PC-3 (cell line): ENCODE results near the gene SLC3A2.

Source experiments
- CTCF ChIP-seq: fragments of 300-600 bp; sonication (generic); conservative IDR thresholded peaks from 2 replicates; pipeline ENCODE4 v1.5.1; 2017; ENCODE audit warnings: antibody characterized with exemption, low read depth, mild to moderate bottlenecking, low read length
- EZH2 ChIP-seq: fragments of 300-600 bp; sonication (generic); IDR thresholded peaks from one replicate; pipeline ENCODE4 v1.6.1; 2017; ENCODE audit warnings: antibody characterized with exemption, mild to moderate bottlenecking, low read length; ENCODE audit not compliant: unreplicated experiment
- EZH2phosphoT487 ChIP-seq: fragments of 300-600 bp; sonication (generic); IDR thresholded peaks from 2 replicates; pipeline ENCODE4 v1.6.1; 2018; ENCODE audit warnings: mild to moderate bottlenecking, antibody characterized with exemption, low read length, borderline replicate concordance

- no peak for TF ChIP-seq CTCF
- no peak for TF ChIP-seq EZH2
- no peak for TF ChIP-seq EZH2phosphoT487
These were observed 39.4 kb downstream of the SLC3A2 start for GRCh38 chr11:62919898-62920640.
